ENCODE results near the gene PRKD3.
"Not testable (repeated sequence)": the region's sequence is repeated elsewhere in the genome, so short reads cannot be mapped to it uniquely, and the experiment has no call there.

PRKD3 gene

DNA sequence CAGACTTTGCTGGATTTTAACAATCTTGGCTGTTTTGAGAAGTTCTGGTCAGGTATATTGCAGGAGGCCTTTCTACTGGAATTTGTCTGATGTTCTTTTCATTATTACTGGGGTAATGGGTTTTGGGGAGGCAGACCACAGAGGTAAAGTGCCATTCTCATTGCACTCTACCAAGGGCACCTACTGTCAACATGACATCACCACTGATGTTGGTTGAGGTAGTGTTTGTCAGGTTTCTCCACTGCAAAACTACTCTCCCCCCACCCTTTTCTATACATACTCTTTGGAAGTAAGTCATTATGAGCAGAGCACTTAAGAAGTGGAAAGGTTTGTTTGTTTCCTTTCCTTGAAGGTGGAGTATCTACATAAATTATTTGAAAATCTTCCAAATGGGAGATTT, 27.0 kb downstream of the PRKD3 start:
- Histone ChIP-seq H3K4me3 (ENCODE audit: insufficient read depth, low read depth, low read length, poor library complexity, severe bottlenecking) (no peak overlapping the region), H3K36me3 (ENCODE audit: control insufficient read depth, insufficient read depth, low read length) (peaks cover 5% of the 10 kb centered on the region), H3K27ac (ENCODE audit: insufficient read depth, low read length, poor library complexity, severe bottlenecking) (no peak overlapping the region), H3K27me3 (replicated peaks; ENCODE audit: control insufficient read depth, insufficient read depth, low read length, poor library complexity, severe bottlenecking) (no peaks in the 10 kb centered on the region), H3K4me1 (ENCODE audit: control insufficient read depth, insufficient read depth, low read length, poor library complexity, severe bottlenecking) (no peaks in the 10 kb centered on the region), H3K9me3 (ENCODE audit: control insufficient read depth, low read length) (no peaks in the 10 kb centered on the region)
- no peak for DNase-seq

DNA sequence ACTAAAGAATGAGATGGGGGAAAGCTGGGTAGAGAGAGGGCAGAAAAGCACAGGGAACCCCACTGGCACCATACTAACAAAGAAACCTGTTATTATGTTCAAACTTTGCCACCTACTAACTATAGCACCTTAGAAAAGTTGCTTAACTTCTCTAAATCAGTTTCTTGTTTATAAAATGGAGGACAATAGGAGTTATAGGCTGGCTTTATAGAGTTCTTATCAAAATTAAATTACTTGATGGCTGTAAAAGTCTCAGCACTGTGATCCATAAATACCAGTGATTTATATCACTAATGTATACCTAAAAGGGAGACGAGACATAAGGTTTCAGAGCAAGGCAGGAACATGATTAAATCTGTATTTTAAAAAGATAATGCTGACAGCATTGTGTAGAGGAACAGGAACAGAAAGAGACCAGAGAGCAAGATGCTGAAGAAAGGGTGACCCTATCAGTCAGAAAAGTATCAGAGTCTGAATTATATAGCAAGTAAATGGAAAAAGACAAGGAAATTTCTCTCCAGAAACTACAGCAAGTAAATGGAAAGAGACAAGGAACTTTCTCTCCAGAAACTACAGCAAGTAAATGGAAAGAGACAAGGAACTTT, 29.1 kb downstream of the PRKD3 start:
- Histone ChIP-seq H3K27ac (ENCODE audit: insufficient read depth, low read length, poor library complexity, severe bottlenecking) (no peak overlapping the region), H3K4me3 (ENCODE audit: insufficient read depth, low read depth, low read length, poor library complexity, severe bottlenecking) (no peak overlapping the region), H3K27me3 (replicated peaks; ENCODE audit: control insufficient read depth, insufficient read depth, low read length, poor library complexity, severe bottlenecking) (no peaks in the 10 kb centered on the region), H3K36me3 (ENCODE audit: control insufficient read depth, insufficient read depth, low read length) (peaks cover 13% of the 10 kb centered on the region), H3K4me1 (ENCODE audit: control insufficient read depth, insufficient read depth, low read length, poor library complexity, severe bottlenecking) (no peaks in the 10 kb centered on the region), H3K9me3 (ENCODE audit: control insufficient read depth, low read length) (no peaks in the 10 kb centered on the region)
- no peak for DNase-seq

DNA sequence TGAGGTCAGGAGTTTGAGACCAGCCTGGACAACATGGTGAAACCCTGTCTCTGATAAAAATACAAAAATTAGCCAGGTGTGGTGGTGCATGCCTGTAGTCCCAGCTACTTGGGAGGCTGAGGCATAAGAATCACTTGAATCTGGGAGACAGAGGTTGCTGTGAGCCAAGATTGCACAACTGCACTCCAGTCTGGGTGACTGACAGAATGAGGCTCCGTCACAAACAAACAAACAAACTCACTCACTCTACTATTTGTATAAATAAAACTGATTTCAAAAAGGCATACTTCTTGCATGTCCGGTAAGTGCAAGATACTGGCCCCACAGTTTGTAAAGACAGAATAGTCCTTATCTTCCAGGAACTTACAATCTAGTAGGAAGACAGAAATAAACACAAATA, 29.8 kb downstream of the PRKD3 start:
- not testable (repeated sequence) for DNase-seq; H3K27me3 ChIP-seq (replicated peaks; ENCODE audit: control insufficient read depth, insufficient read depth, low read length, poor library complexity, severe bottlenecking); H3K27ac ChIP-seq (ENCODE audit: insufficient read depth, low read length, poor library complexity, severe bottlenecking); H3K4me3 ChIP-seq (ENCODE audit: insufficient read depth, low read depth, low read length, poor library complexity, severe bottlenecking); H3K9me3 ChIP-seq (ENCODE audit: control insufficient read depth, low read length); H3K4me1 ChIP-seq (ENCODE audit: control insufficient read depth, insufficient read depth, low read length, poor library complexity, severe bottlenecking)
- H3K36me3 ChIP-seq (ENCODE audit: control insufficient read depth, insufficient read depth, low read length): peaks cover 13% of the 10 kb centered on the region

DNA sequence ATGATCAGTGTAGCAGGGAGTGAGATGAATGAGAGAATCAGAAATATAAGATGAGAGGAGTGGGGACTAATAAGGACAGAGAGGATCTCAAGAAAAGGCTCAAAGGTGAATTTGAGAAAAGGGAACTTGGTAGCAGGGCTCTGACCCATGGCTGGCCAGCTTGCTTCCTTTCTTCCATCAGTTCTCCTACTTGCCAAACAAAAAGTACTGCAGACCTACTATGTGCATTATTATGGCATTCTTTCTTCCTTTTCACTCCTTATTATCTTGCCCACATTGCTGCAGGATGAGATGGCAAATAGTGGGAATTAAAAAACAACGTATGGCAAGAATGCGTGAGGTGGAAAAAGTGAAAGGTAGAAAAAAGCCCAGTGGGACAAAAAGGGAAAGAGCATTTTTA, 33.0 kb downstream of the PRKD3 start:
- H3K36me3 ChIP-seq (ENCODE audit: control insufficient read depth, insufficient read depth, low read length): peaks cover 17% of the 10 kb centered on the region
- no peak overlapping the region for H3K4me3 ChIP-seq (ENCODE audit: insufficient read depth, low read depth, low read length, poor library complexity, severe bottlenecking)
- no peaks in the 10 kb centered on the region for H3K27me3 ChIP-seq (replicated peaks; ENCODE audit: control insufficient read depth, insufficient read depth, low read length, poor library complexity, severe bottlenecking)
- no peaks in the 10 kb centered on the region for H3K9me3 ChIP-seq (ENCODE audit: control insufficient read depth, low read length)
- DNase-seq: no peak
- H3K4me1 ChIP-seq (ENCODE audit: control insufficient read depth, insufficient read depth, low read length, poor library complexity, severe bottlenecking): no peaks in the 10 kb centered on the region
- H3K27ac ChIP-seq (ENCODE audit: insufficient read depth, low read length, poor library complexity, severe bottlenecking): no peak overlapping the region

DNA sequence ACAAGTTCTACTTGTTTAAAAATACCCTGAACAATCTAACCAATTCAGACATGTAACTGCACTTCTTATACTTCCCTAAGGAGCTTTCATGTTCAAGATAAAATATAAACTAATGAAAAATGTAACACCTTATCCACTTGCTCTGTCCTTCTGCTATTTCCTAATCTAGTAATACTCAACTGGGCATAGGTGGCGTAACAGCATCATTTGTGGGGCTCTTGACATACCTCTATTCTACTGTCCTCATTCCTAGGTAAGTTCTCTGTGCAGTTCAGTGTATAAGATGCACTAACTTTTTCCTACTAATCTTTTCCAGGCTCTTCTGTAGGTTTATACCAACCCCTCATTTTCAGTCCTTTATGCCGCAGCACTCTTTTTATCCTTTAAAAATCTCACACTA, 36.7 kb downstream of the PRKD3 start:
- Histone ChIP-seq H3K27ac (ENCODE audit: insufficient read depth, low read length, poor library complexity, severe bottlenecking) (no peak overlapping the region), H3K4me1 (ENCODE audit: control insufficient read depth, insufficient read depth, low read length, poor library complexity, severe bottlenecking) (no peaks in the 10 kb centered on the region), H3K27me3 (replicated peaks; ENCODE audit: control insufficient read depth, insufficient read depth, low read length, poor library complexity, severe bottlenecking) (no peaks in the 10 kb centered on the region), H3K36me3 (ENCODE audit: control insufficient read depth, insufficient read depth, low read length) (peaks cover 21% of the 10 kb centered on the region), H3K4me3 (ENCODE audit: insufficient read depth, low read depth, low read length, poor library complexity, severe bottlenecking) (no peak overlapping the region), H3K9me3 (ENCODE audit: control insufficient read depth, low read length) (no peaks in the 10 kb centered on the region)
- no peak for DNase-seq

DNA sequence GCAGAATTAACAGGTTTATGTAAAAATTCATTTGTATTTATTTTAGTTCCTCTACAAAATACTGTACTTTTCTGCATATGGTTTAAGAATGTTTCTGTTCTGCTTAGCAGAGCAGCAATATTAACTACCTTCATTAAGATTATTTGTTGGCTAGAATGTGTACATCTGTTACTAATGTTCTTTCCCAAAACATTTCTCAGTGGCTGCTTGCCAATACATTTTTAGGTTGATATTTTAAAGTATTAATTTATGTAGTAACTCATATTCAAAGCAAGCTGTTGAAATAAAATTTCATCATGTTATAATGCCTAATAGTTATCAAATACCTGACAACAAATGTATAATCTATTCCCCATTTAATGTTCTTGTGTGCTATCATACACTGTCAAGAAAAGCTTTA, 40.3 kb downstream of the PRKD3 start:
- DNase-seq: no peak
- no peak overlapping the region for H3K4me3 ChIP-seq (ENCODE audit: insufficient read depth, low read depth, low read length, poor library complexity, severe bottlenecking)
- no peaks in the 10 kb centered on the region for H3K9me3 ChIP-seq (ENCODE audit: control insufficient read depth, low read length)
- peaks cover 26% of the 10 kb centered on the region for H3K36me3 ChIP-seq (ENCODE audit: control insufficient read depth, insufficient read depth, low read length)
- H3K4me1 ChIP-seq (ENCODE audit: control insufficient read depth, insufficient read depth, low read length, poor library complexity, severe bottlenecking): no peaks in the 10 kb centered on the region
- no peaks in the 10 kb centered on the region for H3K27me3 ChIP-seq (replicated peaks; ENCODE audit: control insufficient read depth, insufficient read depth, low read length, poor library complexity, severe bottlenecking)
- no peak overlapping the region for H3K27ac ChIP-seq (ENCODE audit: insufficient read depth, low read length, poor library complexity, severe bottlenecking)

DNA sequence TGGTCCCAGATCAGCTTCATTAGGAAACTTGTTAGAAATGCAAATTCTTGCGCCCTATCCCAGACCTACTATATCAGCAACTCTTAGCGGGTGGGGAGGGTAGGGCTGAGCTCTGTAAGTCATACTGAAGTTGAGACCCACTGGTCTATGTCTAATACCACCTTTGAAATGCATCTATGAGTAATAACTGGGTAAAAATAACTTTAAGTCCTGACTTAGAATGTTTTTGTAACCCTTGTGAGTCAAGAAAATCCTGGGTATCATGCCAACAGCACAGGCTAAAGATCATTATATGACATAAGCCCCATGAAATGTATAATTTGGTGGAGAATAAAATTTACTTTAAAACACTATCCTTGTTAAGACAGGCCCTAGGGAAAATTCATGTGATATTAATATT, 41.4 kb downstream of the PRKD3 start:
- DNase-seq: no peak

DNA sequence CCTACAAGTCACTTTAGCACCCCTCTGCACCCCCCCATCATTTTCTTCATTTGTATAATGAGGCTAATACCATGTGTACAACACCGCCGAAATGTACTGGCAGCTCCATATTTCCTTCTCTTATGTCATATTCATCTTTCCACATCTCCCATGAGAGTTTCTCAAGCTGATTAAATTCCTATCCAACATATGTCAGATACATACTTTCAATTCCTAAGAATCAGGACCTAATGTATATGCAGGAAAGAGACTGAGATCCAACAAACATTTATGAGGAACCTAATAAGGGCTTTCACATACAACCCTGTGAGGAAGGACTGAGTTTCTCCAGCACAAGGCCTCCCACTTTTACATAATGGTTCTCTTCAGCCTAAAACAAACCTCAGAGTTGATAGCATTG, 41.9 kb downstream of the PRKD3 start:
- Histone ChIP-seq H3K27me3 (replicated peaks; ENCODE audit: control insufficient read depth, insufficient read depth, low read length, poor library complexity, severe bottlenecking) (no peaks in the 10 kb centered on the region), H3K4me1 (ENCODE audit: control insufficient read depth, insufficient read depth, low read length, poor library complexity, severe bottlenecking) (no peaks in the 10 kb centered on the region), H3K36me3 (ENCODE audit: control insufficient read depth, insufficient read depth, low read length) (peaks cover 26% of the 10 kb centered on the region), H3K4me3 (ENCODE audit: insufficient read depth, low read depth, low read length, poor library complexity, severe bottlenecking) (no peak overlapping the region), H3K9me3 (ENCODE audit: control insufficient read depth, low read length) (no peaks in the 10 kb centered on the region), H3K27ac (ENCODE audit: insufficient read depth, low read length, poor library complexity, severe bottlenecking) (no peak overlapping the region)
- DNase-seq: no peak

More for the DNA sequence above, 41.4 kb downstream of the PRKD3 start:
- Histone ChIP-seq H3K36me3 (ENCODE audit: control insufficient read depth, insufficient read depth, low read length) (peaks cover 26% of the 10 kb centered on the region), H3K27ac (ENCODE audit: insufficient read depth, low read length, poor library complexity, severe bottlenecking) (no peak overlapping the region), H3K27me3 (replicated peaks; ENCODE audit: control insufficient read depth, insufficient read depth, low read length, poor library complexity, severe bottlenecking) (no peaks in the 10 kb centered on the region), H3K4me3 (ENCODE audit: insufficient read depth, low read depth, low read length, poor library complexity, severe bottlenecking) (no peak overlapping the region), H3K4me1 (ENCODE audit: control insufficient read depth, insufficient read depth, low read length, poor library complexity, severe bottlenecking) (no peaks in the 10 kb centered on the region), H3K9me3 (ENCODE audit: control insufficient read depth, low read length) (no peaks in the 10 kb centered on the region)

DNA sequence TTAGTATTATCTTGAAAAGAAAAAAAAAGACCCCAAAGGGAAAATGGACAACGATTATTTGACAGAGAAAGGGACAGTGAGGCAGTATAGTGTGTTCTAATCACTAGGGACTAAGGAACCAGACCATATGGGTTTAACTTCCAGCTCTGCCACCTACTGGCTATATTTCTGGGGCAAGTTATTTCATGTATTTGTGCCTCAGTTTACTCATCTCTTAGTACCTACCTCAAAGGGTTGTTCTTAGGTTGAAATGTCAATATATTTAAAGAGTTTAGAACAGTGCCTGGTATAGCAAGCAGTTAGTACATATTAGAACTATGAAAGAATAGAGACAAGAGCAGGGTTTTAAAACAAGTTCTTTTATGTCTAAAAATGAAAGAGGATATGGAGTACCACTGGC, 42.7 kb downstream of the PRKD3 start:
- Histone ChIP-seq H3K4me3 (ENCODE audit: insufficient read depth, low read depth, low read length, poor library complexity, severe bottlenecking) (no peak overlapping the region), H3K4me1 (ENCODE audit: control insufficient read depth, insufficient read depth, low read length, poor library complexity, severe bottlenecking) (no peaks in the 10 kb centered on the region), H3K27me3 (replicated peaks; ENCODE audit: control insufficient read depth, insufficient read depth, low read length, poor library complexity, severe bottlenecking) (no peaks in the 10 kb centered on the region), H3K36me3 (ENCODE audit: control insufficient read depth, insufficient read depth, low read length) (peaks cover 22% of the 10 kb centered on the region), H3K9me3 (ENCODE audit: control insufficient read depth, low read length) (no peaks in the 10 kb centered on the region), H3K27ac (ENCODE audit: insufficient read depth, low read length, poor library complexity, severe bottlenecking) (no peak overlapping the region)
- no peak for DNase-seq

DNA sequence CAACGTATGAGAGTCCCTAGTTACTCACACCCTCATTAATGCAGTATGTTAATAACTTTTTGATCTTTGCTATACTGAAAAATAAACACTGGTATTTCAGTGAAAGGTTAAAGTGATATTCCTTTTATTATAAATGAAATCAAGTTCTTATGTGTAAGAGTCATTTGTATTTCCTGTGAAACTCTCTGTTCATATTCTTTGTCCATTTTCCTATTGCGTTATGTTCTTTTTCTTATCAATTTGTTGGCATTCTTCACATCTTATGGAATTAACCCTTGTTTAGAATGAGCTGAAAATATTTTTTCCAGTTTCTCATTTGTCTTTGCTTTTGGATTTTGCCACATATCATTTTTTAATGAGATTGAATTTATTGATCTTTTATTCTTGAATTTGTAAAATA, 48.3 kb downstream of the PRKD3 start:
- Histone ChIP-seq H3K27me3 (replicated peaks; ENCODE audit: control insufficient read depth, insufficient read depth, low read length, poor library complexity, severe bottlenecking) (no peaks in the 10 kb centered on the region), H3K4me1 (ENCODE audit: control insufficient read depth, insufficient read depth, low read length, poor library complexity, severe bottlenecking) (no peaks in the 10 kb centered on the region), H3K4me3 (ENCODE audit: insufficient read depth, low read depth, low read length, poor library complexity, severe bottlenecking) (no peak overlapping the region), H3K9me3 (ENCODE audit: control insufficient read depth, low read length) (no peaks in the 10 kb centered on the region), H3K36me3 (ENCODE audit: control insufficient read depth, insufficient read depth, low read length) (peaks cover 24% of the 10 kb centered on the region), H3K27ac (ENCODE audit: insufficient read depth, low read length, poor library complexity, severe bottlenecking) (no peak overlapping the region)
- DNase-seq: no peak
